HepG2 (cell line): ENCODE measurements around the gene COL27A1. TPM values are rescaled to one million over a fixed set of nuclear protein-coding genes. Genes with fewer than 3 reads are reported as not detected.

Source experiments
- ATAC-seq: fragments of 200-7000 bp; cut with Tn5 transposase; 3 replicates; pipeline ENCODE4 v1.9.1; 2020; ENCODE audit warnings: mild to moderate bottlenecking, moderate library complexity
- BruUV-seq: library from RNA; stranded (reverse); fragments of 400-500 nt; replicated peaks from 2 replicates; lab custom pipeline; 2021; lab: Mats Ljungman, UMichigan
- CTCF ChIA-PET: fragments of 300-600 bp; formaldehyde crosslinking; extraction: SDS; loops from one replicate; lab custom pipeline; 2021; ENCODE audit warnings: low total read pairs, inconsistent platforms, low intra/inter-chr PET ratio; lab: Yijun Ruan, JAX
- POLR2A ChIA-PET: fragments of 350-600 bp; sonication (Branson Sonifier 250); formaldehyde crosslinking; loops from one replicate; lab custom pipeline; 2020; ENCODE audit warnings: antibody characterized with exemption, inconsistent platforms; lab: Yijun Ruan, JAX
- DNase-seq: peaks from one replicate; pipeline ENCODE4 v3.0.0-alpha.2; 2015; ENCODE audit warnings: low spot score
- FAIRE-seq: peaks from 3 replicates; lab custom pipeline; 2011; peaks lifted over from hg19 to GRCh38; lab: Jason Lieb, UNC
- H2AFZ ChIP-seq: one replicate; pipeline ENCODE4 v1.6.1; 2011; ENCODE audit warnings: low read length, inconsistent platforms
- H3K27ac ChIP-seq: fragments of 300-600 bp; 3 replicates; pipeline ENCODE4 v1.8.0; 2011; ENCODE audit warnings: mixed run types, mild to moderate bottlenecking, mixed read lengths, low read length, inconsistent platforms; ENCODE audit not compliant: insufficient read depth; ENCODE audit errors: extremely low read length
- H3K27me3 ChIP-seq, 2 experiments: fragments of 200-600 bp in 1 of 2; 2 replicates in 1 of 2; 3 replicates in 1 of 2; pipeline versions ENCODE4 v1.6.0 to v1.8.0; 2011; ENCODE audit warnings: low read length in 2 of 2, mild to moderate bottlenecking in 2 of 2, moderate library complexity in 2 of 2, inconsistent platforms in 1 of 2; ENCODE audit not compliant: insufficient read depth in 2 of 2, control insufficient read depth in 1 of 2
- H3K36me3 ChIP-seq, 2 experiments: fragments of 200-600 bp in 1 of 2; replicated peaks in 1 of 2; 2 replicates in 1 of 2; 3 replicates in 1 of 2; pipeline versions ENCODE4 v1.5.1 to v1.8.0; 2011; ENCODE audit warnings: low read length in 2 of 2, inconsistent platforms in 1 of 2; ENCODE audit not compliant: insufficient read depth in 2 of 2, control insufficient read depth in 1 of 2
- H3K4me1 ChIP-seq: 2 replicates; pipeline ENCODE4 v1.5.1; 2012; ENCODE audit warnings: low read length, inconsistent platforms; ENCODE audit not compliant: insufficient read depth
- H3K4me2 ChIP-seq: 2 replicates; pipeline ENCODE4 v1.6.0; 2011; ENCODE audit warnings: low read depth, low read length, inconsistent platforms
- H3K4me3 ChIP-seq, 3 experiments: fragments of 200-600 bp in 1 of 3; sonication (generic), shearing (Covaris generic) in 1 of 3; replicated peaks in 1 of 3; 2 replicates each; pipeline ENCODE4 v1.5.1; 2011 to 2016; ENCODE audit warnings: low read length in 3 of 3, inconsistent platforms in 2 of 3, low read depth in 2 of 3, mild to moderate bottlenecking in 2 of 3, control low read depth in 1 of 3, mixed read lengths in 1 of 3; ENCODE audit not compliant: insufficient read depth in 1 of 3
- H3K79me2 ChIP-seq: one replicate; pipeline ENCODE4 v1.6.1; 2011; ENCODE audit warnings: low read length, inconsistent platforms; ENCODE audit not compliant: insufficient read depth
- H3K9ac ChIP-seq: 2 replicates; pipeline ENCODE4 v1.6.0; 2011; ENCODE audit warnings: mild to moderate bottlenecking, low read depth, low read length, inconsistent platforms; ENCODE audit not compliant: insufficient read depth
- H3K9me3 ChIP-seq: 2 replicates; pipeline ENCODE4 v1.5.1; 2012; ENCODE audit warnings: mild to moderate bottlenecking, low read length
- H4K20me1 ChIP-seq: 2 replicates; pipeline ENCODE4 v1.6.0; 2011; ENCODE audit warnings: inconsistent platforms, mild to moderate bottlenecking, low read length, moderate library complexity; ENCODE audit not compliant: insufficient read depth
- GATA4 ChIP-seq: sonication (generic); IDR thresholded peaks from 2 replicates; pipeline ENCODE4 v1.6.1; 2016; ENCODE audit warnings: antibody characterized with exemption, low read depth, borderline replicate concordance
- HNRNPL ChIP-seq: fragments of 200-400 bp; formaldehyde crosslinking; IDR thresholded peaks from 2 replicates; pipeline ENCODE4 v1.6.1; 2017; ENCODE audit warnings: mild to moderate bottlenecking, low read depth, low read length
- MLLT10 ChIP-seq: sonication (generic); formaldehyde crosslinking; IDR thresholded peaks from 2 replicates; pipeline ENCODE4 v1.4.0; 2020; ENCODE audit warnings: missing genetic modification reagents
- RFX1 ChIP-seq: fragments of 450-650 bp; IDR thresholded peaks from 2 replicates; pipeline ENCODE4 v1.6.1; 2017
- RXRA ChIP-seq: sonication (generic); formaldehyde crosslinking; IDR thresholded peaks from 2 replicates; pipeline ENCODE4 v1.5.1; 2020; ENCODE audit warnings: missing genetic modification reagents
- ZFP36L2 ChIP-seq: sonication (generic); formaldehyde crosslinking; IDR thresholded peaks from 2 replicates; pipeline ENCODE4 v1.4.0; 2020; ENCODE audit warnings: missing genetic modification reagents
- ZMYM3 ChIP-seq: sonication (generic); formaldehyde crosslinking; IDR thresholded peaks from 2 replicates; pipeline ENCODE4 v1.5.1; 2020; ENCODE audit warnings: mild to moderate bottlenecking, missing genetic modification reagents
- ZNF678 ChIP-seq: sonication (generic); formaldehyde crosslinking; IDR thresholded peaks from 2 replicates; pipeline ENCODE4 v1.4.0; 2020; ENCODE audit warnings: mild to moderate bottlenecking, missing genetic modification reagents
- ZNF768 ChIP-seq: sonication (generic); formaldehyde crosslinking; IDR thresholded peaks from 2 replicates; pipeline ENCODE4 v1.4.0; 2020; ENCODE audit warnings: missing genetic modification reagents
- WGBS: methylation state at CpG from one replicate; pipeline ENCODE4 v1.1.6; 2017; ENCODE audit warnings: low lambda C conversion rate; 5-methylcytosine and 5-hydroxymethylcytosine counted together
- in situ Hi-C: cut with HindIII; loops from 2 replicates; pipeline ENCODE4 v1.10.0; 2017; ENCODE audit warnings: low pct_unique_long_range_greater_than_20kb; ENCODE audit not compliant: extremely low pct_ligation_motif_present
- intact Hi-C: fragments of 100-400 bp; cut with micrococcal nuclease; formaldehyde crosslinking; loops from one replicate; pipeline ENCODE4 v1.10.0; 2022; ENCODE audit not compliant: unreplicated experiment
- polyA plus RNA-seq, 8 experiments: library from polyadenylated mRNA; depleted of rRNA in 3 of 8; stranded (reverse) in 7 of 8; unstranded in 1 of 8; fragments of >200 nt; fragmentation: Illumina TruSeq in 4 of 8; extraction: Trizol in 4 of 8; gene quantifications; 2 replicates each; pipeline versions ENCODE4 v1.2.1 to v1.2.3, GENCODE V29; 2011 to 2016; ENCODE audit warnings: low read depth in 4 of 8, missing spikeins in 1 of 8, mixed read lengths in 1 of 8; ENCODE audit not compliant: insufficient read depth in 1 of 8
- total RNA-seq, 5 experiments: library from RNA; depleted of rRNA; stranded (reverse); fragments of >200 nt; fragmentation: Illumina TruSeq; extraction: Trizol; gene quantifications; 2 replicates each; pipeline ENCODE4 v1.2.3, GENCODE V29; 2016; ENCODE audit warnings: low read depth in 1 of 5
- TF ChIP-seq, protein P1 (sequence below): sonication (generic); formaldehyde crosslinking; IDR thresholded peaks from 2 replicates; pipeline ENCODE4 v1.4.0; 2020; ENCODE audit warnings: missing genetic modification reagents, borderline replicate concordance
- TF ChIP-seq, protein P2 (sequence below): fragments of 450-650 bp; IDR thresholded peaks from 2 replicates; pipeline ENCODE4 v1.6.1; 2016

Gene COL27A1
- total and polyA plus RNA-seq, 2 of the 13 experiments (the other 11 are each of a cell fraction or from before 2014, with no cell fraction given): 71.3 to 89.1 TPM

DNA sequence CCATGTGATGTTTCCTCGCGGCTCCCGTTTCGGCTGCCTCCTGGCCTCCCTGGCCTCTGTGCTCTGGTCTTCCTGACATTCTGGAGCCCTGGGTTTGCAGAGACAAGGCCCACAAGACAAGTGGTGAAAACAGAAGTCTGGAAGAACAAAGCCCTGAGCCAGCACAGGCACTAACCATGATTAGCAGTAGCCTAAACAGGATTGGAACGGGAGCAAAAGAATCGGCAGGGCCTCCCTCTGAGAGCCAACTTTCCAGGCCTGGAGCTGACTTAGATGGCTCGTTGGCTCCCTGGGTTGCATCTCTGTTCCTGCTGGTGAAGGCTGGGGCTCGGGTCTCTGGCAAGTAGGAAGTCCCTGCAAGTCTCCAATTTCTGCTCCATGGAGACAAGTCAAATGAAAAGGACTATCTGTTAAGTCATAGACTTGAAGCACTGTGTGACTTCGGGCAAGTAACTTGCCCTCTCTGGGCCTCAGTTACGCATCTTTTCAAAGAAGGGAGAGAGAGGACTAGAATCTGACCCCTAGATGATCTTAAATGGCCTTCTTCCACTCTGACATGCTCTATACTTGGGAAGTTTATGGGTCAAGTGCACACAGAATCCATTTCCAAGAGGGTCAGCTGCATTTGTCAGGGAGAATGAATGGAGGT lies 3.3 kb downstream of the COL27A1 start:
- peaks cover 13 to 33% of the 10 kb centered on the region in 2 experiments; a peak in 4 of 5 replicates for H3K36me3 ChIP-seq
- no peaks in the 10 kb centered on the region for H3K9me3 ChIP-seq
- in situ Hi-C loops: loop anchor here (5.0 kb wide), 1 partner anchor 134 kb away; no protein-coding TSS in a partner anchor
- peaks cover 84% of the 10 kb centered on the region for H3K79me2 ChIP-seq
- DNase-seq (no peak), FAIRE-seq (no peak), ATAC-seq (no peak)
- CTCF ChIA-PET: no interaction called here
- peaks cover 0 to 4% of the 10 kb centered on the region in 2 experiments; a peak in 1 of 5 replicates for H3K27me3 ChIP-seq
- POLR2A ChIA-PET: interaction anchor here (0.8 to 13.2 kb wide), 5 partner anchors 15 to 76 kb away, joined by 3 to 252 read pairs (median 5); partner anchors contain the start of gene KIF12
- 75% methylated on average over 10 of the region's 10 CpGs for WGBS
- peak overlapping the region; percentile 94 for H3K4me2 ChIP-seq
- intact Hi-C loops: loop anchor here (5.0 kb wide), 3 partner anchors 34 to 134 kb away; no protein-coding TSS in a partner anchor
- H2AFZ ChIP-seq: no peak overlapping the region
- peak overlapping the region in 1 of 3 experiments; percentile 94; a peak in 1 of 6 replicates for H3K4me3 ChIP-seq
- H3K9ac ChIP-seq: 0 out of 2 replicates have a peak overlapping the region, but pooled peaks have one; percentile 26
- H4K20me1 ChIP-seq: peaks cover 48% of the 10 kb centered on the region
- H3K4me1 ChIP-seq: peaks cover 71% of the 10 kb centered on the region
- TF ChIP-seq RFX1 (no peak), ZNF678 (no peak), ZNF768 (peak; percentile 92), ZMYM3 (CRISPR knock-in tag) (peak; percentile 68)
- no peak overlapping the region for H3K27ac ChIP-seq
- BruUV-seq: no TSS peak

DNA sequence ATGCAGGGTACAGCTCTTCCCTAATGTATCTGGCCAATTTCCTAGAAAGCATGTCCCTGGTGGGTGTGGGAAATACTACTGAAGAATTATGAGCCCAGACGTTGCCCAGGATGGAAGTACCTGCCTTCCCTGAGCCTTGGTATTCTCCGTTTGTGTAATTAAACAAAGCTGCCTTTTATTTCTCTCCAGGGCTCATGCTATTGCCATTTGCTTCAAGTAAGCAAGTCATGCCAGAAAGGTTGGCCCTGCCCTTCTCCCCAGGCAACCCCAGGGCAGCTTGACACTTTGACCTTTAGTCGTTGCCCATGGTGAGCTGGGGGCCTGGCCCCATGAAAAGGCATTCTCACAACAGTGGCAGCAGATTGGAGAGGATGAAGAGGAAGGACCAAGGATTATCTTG lies 4.4 kb downstream of the COL27A1 start:
- Histone ChIP-seq H3K79me2 (peaks cover 86% of the 10 kb centered on the region), H3K4me3 (no peak overlapping the region), H3K9me3 (no peaks in the 10 kb centered on the region), H4K20me1 (peaks cover 56% of the 10 kb centered on the region), H3K4me1 (peaks cover 80% of the 10 kb centered on the region), H2AFZ (no peak overlapping the region), H3K4me2 (peak overlapping the region; percentile 94), H3K27ac (peak overlapping the region; percentile 43), H3K9ac (no peak overlapping the region), H3K27me3 (peaks cover 0 to under 1% of the 10 kb centered on the region in 2 experiments; a peak in 1 of 5 replicates), H3K36me3 (peaks cover 13 to 36% of the 10 kb centered on the region in 2 experiments; a peak in 4 of 5 replicates)
- peak; percentile 65 for FAIRE-seq
- 8% methylated on average over 3 of the region's 3 CpGs for WGBS
- intact Hi-C loops: loop anchor here (5.0 kb wide), 3 partner anchors 33 to 133 kb away; no protein-coding TSS in a partner anchor
- in situ Hi-C loops: loop anchor here (5.0 kb wide), 1 partner anchor 133 kb away; no protein-coding TSS in a partner anchor
- TSS peak; percentile 15 for BruUV-seq
- no peak for ATAC-seq
- CTCF ChIA-PET: no interaction called here
- peak; percentile 33 for DNase-seq
- POLR2A ChIA-PET: interaction anchor here (0.8 to 13.2 kb wide), 6 partner anchors 14 to 79 kb away, joined by 3 to 252 read pairs (median 4); no protein-coding TSS in a partner anchor
- TF ChIP-seq, protein P1, sequence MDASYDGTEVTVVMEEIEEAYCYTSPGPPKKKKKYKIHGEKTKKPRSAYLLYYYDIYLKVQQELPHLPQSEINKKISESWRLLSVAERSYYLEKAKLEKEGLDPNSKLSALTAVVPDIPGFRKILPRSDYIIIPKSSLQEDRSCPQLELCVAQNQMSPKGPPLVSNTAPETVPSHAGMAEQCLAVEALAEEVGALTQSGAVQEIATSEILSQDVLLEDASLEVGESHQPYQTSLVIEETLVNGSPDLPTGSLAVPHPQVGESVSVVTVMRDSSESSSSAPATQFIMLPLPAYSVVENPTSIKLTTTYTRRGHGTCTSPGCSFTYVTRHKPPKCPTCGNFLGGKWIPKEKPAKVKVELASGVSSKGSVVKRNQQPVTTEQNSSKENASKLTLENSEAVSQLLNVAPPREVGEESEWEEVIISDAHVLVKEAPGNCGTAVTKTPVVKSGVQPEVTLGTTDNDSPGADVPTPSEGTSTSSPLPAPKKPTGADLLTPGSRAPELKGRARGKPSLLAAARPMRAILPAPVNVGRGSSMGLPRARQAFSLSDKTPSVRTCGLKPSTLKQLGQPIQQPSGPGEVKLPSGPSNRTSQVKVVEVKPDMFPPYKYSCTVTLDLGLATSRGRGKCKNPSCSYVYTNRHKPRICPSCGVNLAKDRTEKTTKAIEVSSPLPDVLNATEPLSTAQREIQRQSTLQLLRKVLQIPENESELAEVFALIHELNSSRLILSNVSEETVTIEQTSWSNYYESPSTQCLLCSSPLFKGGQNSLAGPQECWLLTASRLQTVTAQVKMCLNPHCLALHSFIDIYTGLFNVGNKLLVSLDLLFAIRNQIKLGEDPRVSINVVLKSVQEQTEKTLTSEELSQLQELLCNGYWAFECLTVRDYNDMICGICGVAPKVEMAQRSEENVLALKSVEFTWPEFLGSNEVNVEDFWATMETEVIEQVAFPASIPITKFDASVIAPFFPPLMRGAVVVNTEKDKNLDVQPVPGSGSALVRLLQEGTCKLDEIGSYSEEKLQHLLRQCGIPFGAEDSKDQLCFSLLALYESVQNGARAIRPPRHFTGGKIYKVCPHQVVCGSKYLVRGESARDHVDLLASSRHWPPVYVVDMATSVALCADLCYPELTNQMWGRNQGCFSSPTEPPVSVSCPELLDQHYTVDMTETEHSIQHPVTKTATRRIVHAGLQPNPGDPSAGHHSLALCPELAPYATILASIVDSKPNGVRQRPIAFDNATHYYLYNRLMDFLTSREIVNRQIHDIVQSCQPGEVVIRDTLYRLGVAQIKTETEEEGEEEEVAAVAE (CRISPR knock-in tag): no peak
- peak; percentile 70; the same call in 1 of the 2 replicates for TF ChIP-seq RXRA (CRISPR knock-in tag)
- TF ChIP-seq, protein P2, sequence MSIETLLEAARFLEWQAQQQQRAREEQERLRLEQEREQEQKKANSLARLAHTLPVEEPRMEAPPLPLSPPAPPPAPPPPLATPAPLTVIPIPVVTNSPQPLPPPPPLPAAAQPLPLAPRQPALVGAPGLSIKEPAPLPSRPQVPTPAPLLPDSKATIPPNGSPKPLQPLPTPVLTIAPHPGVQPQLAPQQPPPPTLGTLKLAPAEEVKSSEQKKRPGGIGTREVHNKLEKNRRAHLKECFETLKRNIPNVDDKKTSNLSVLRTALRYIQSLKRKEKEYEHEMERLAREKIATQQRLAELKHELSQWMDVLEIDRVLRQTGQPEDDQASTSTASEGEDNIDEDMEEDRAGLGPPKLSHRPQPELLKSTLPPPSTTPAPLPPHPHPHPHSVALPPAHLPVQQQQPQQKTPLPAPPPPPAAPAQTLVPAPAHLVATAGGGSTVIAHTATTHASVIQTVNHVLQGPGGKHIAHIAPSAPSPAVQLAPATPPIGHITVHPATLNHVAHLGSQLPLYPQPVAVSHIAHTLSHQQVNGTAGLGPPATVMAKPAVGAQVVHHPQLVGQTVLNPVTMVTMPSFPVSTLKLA: no peak
- no peak for TF ChIP-seq ZFP36L2 (CRISPR knock-in tag)
- TF ChIP-seq HNRNPL: 0 out of 2 replicates have a peak, but pooled peaks have one; percentile 45
- TF ChIP-seq GATA4: no peak
- no peak for TF ChIP-seq MLLT10 (CRISPR knock-in tag)
